Ectodermal cell (in vitro differentiated cells): ENCODE data around the gene C5orf24.
"Not testable (repeated sequence)": the region's sequence is repeated elsewhere in the genome, so short reads cannot be mapped to it uniquely, and the experiment has no call there.

Experiments used
- H3K27ac ChIP-seq: 2 replicates; pipeline ENCODE4 v1.7.0; 2013; ENCODE audit warnings: mild to moderate bottlenecking, low read depth, low read length; ENCODE audit not compliant: insufficient read depth, poor library complexity, severe bottlenecking
- H3K27me3 ChIP-seq: 2 replicates; pipeline ENCODE4 v1.7.0; 2013; ENCODE audit warnings: mild to moderate bottlenecking, low read length; ENCODE audit not compliant: insufficient read depth, control insufficient read depth, poor library complexity, severe bottlenecking
- H3K36me3 ChIP-seq: one replicate; pipeline ENCODE4 v1.7.0; 2013; ENCODE audit warnings: low read length; ENCODE audit not compliant: control insufficient read depth, insufficient read depth
- H3K4me1 ChIP-seq: one replicate; pipeline ENCODE4 v1.7.0; 2013; ENCODE audit warnings: low read length; ENCODE audit not compliant: control insufficient read depth, insufficient read depth
- H3K4me3 ChIP-seq: 2 replicates; pipeline ENCODE4 v1.7.0; 2013; ENCODE audit warnings: low read depth, low read length, control low read depth; ENCODE audit not compliant: insufficient read depth
- H3K9me3 ChIP-seq: 2 replicates; pipeline ENCODE4 v1.7.0; 2013; ENCODE audit warnings: mild to moderate bottlenecking, low read length, moderate library complexity; ENCODE audit not compliant: control insufficient read depth
- WGBS, 2 experiments: methylation state at CpG; one replicate each; pipeline ENCODE4 v1.1.7; 2013; ENCODE audit warnings: missing lambda C conversion rate in 2 of 2; 5-methylcytosine and 5-hydroxymethylcytosine counted together

Gene C5orf24

DNA sequence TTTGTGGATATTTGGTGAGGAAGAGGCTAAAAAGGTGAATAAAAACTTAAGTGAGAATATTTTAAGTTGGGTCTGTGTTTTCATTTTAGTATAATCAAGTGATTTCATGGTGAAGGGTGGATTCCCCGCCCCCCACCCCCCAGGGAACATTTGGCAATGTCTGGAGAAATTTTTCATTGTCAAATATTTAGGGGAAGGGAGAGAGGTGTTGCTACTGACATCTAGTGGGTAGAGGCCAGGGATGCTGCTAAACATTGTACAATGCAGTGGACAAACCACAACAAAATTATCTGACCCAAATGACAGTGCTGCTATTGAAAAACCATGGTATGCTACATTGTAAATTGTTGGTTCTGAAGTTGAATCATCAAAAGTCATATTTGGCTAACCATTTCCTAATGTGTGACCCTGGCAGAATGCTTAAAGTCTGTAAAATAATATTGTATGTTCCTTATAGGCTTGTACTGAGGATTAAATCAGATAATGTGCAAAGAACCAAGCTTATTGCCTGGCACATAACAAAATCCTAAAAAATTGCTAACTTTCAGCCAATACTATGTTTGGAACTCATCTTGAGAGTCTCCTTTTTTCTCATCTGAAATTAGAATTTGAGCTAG lies 5.6 kb downstream of the C5orf24 start:
- Histone ChIP-seq H3K36me3 (peaks cover 15% of the 10 kb centered on the region), H3K27ac (no peak overlapping the region), H3K27me3 (no peaks in the 10 kb centered on the region), H3K4me3 (no peak overlapping the region), H3K9me3 (no peaks in the 10 kb centered on the region), H3K4me1 (no peaks in the 10 kb centered on the region)
- 83 to 95% methylated on average over 1 of the region's 1 CpG for WGBS, 2 experiments

GRCh38 chr5:134856465-134856864 lies 10.7 kb downstream of the C5orf24 start:
- H3K4me1 ChIP-seq, H3K4me3 ChIP-seq, H3K27ac ChIP-seq, H3K9me3 ChIP-seq, H3K27me3 ChIP-seq: not testable (repeated sequence)
- H3K36me3 ChIP-seq, result peaks cover 27% of the 10 kb centered on the region
- WGBS, 2 experiments, result 92 to 98% methylated on average over 5 to 6 of the region's 7 CpGs

- no peaks in the 10 kb centered on the region for H3K9me3 ChIP-seq
- peaks cover 24% of the 10 kb centered on the region for H3K36me3 ChIP-seq
- 91 to 92% methylated on average over 3 of the region's 3 CpGs for WGBS, 2 experiments
- no peak overlapping the region for H3K27ac ChIP-seq
- H3K27me3 ChIP-seq, result no peaks in the 10 kb centered on the region
- no peaks in the 10 kb centered on the region for H3K4me1 ChIP-seq
- no peak overlapping the region for H3K4me3 ChIP-seq
Observed at GRCh38 chr5:134857401-134857800, 11.6 kb downstream of the C5orf24 start.

- Histone ChIP-seq H3K4me1 (no peaks in the 10 kb centered on the region), H3K27ac (no peak overlapping the region), H3K4me3 (no peak overlapping the region), H3K9me3 (no peaks in the 10 kb centered on the region), H3K36me3 (no peaks in the 10 kb centered on the region), H3K27me3 (no peaks in the 10 kb centered on the region)
- WGBS, 2 experiments, result 93 to 98% methylated on average over 1 to 2 of the region's 2 CpGs
Observed at GRCh38 chr5:134864707-134865106, 18.9 kb downstream of the C5orf24 start.

GRCh38 chr5:134873494-134873893 lies 27.7 kb downstream of the C5orf24 start:
- Histone ChIP-seq H3K9me3 (no peaks in the 10 kb centered on the region), H3K4me1 (no peaks in the 10 kb centered on the region), H3K4me3 (no peak overlapping the region), H3K27me3 (no peaks in the 10 kb centered on the region), H3K27ac (no peak overlapping the region), H3K36me3 (no peaks in the 10 kb centered on the region)
- 87 to 92% methylated on average over 5 of the region's 6 CpGs for WGBS, 2 experiments

DNA sequence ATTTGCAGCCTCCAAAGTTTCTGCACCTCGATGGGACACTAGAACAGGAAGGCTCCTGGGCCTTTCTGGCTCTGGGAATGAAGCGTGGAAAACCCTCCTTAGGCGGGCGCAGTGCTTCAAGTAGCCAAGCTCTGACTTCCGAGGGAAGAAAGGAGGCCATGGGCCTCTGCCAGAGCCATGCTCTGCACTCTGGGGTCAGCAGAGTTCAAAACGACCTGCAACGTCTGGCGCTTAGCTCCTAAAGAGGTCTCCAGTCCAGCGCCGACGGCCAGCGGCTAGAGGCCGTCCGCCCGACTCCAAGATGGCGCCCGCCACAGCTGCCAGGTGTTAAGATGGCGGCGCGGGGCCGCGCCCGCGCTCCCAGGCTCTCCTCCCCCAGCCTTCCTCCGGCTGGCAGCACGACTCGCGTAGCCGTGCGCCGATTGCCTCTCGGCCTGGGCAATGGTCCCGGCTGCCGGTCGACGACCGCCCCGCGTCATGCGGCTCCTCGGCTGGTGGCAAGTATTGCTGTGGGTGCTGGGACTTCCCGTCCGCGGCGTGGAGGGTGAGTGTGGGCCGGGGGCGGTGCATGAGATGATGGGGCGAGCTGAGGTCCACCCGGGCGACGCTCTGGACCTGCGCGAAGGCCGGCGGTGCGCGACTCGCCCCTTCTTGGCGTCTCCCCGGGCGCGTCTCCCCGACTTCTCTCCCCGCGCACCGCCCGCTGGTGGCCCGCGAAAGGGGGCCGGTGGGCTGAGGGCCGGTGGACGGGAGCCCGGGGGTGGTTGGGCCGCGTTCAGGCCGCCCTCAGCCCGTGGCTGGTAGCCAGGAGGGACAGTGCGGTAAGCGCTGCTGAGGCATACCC lies 28.4 kb downstream of the C5orf24 start, which contains the start of gene TXNDC15:
TXNDC15 (plus strand) TSS at position 385 of the 844 bp plus-strand sequence; CDS start at position 442, 57 bp downstream.
- no peaks in the 10 kb centered on the region for H3K9me3 ChIP-seq
- H3K4me3 ChIP-seq, result peak within 1 kb of the TSS; percentile 82
- H3K36me3 ChIP-seq, result no peaks in the 10 kb centered on the region
- H3K4me1 ChIP-seq, result no peaks in the 10 kb centered on the region
- H3K27me3 ChIP-seq, result no peaks in the 10 kb centered on the region
- 4% methylated on average over 79 of the region's 79 CpGs for WGBS, 2 experiments
- H3K27ac ChIP-seq, result peak within 1 kb of the TSS; percentile 72

- no peaks in the 10 kb centered on the region for H3K4me1 ChIP-seq
- H3K27me3 ChIP-seq, result no peaks in the 10 kb centered on the region
- peak overlapping the region; percentile 82 for H3K4me3 ChIP-seq
- H3K27ac ChIP-seq, result no peak overlapping the region
- no peaks in the 10 kb centered on the region for H3K9me3 ChIP-seq
- WGBS, 2 experiments, result 22 to 25% methylated on average over 20 of the region's 20 CpGs
- H3K36me3 ChIP-seq, result no peaks in the 10 kb centered on the region
Observed at GRCh38 chr5:134874831-134875655, 29.3 kb downstream of the C5orf24 start.

DNA sequence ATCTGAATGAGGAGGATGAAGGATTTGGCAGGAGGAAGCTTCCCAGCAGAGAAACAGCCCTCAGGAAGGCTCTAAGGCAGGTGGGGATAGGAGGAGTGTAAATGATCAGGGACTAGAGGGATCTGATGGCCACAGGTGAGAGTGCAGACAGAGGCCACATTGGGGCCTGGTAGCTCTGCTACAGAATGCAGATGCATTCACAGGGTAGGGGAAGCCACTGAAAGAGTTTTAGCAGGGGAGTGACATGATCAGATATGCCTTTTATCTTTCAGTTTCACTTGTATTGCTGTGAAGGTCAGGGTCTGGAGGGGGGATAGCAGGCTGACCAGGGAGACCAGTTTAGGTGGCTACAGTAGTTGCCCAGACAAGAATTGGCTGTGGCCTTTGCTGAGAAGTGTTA lies 31.4 kb downstream of the C5orf24 start:
- no peaks in the 10 kb centered on the region for H3K9me3 ChIP-seq
- no peak overlapping the region for H3K4me3 ChIP-seq
- no peaks in the 10 kb centered on the region for H3K4me1 ChIP-seq
- H3K36me3 ChIP-seq, result no peaks in the 10 kb centered on the region
- H3K27ac ChIP-seq, result no peak overlapping the region
- no peaks in the 10 kb centered on the region for H3K27me3 ChIP-seq

- H3K27me3 ChIP-seq, result no peaks in the 10 kb centered on the region
- H3K4me3 ChIP-seq, result no peak overlapping the region
- WGBS, 2 experiments, result 89 to 94% methylated on average over 3 of the region's 3 CpGs
Observed at GRCh38 chr5:134878403-134878802, 32.6 kb downstream of the C5orf24 start.

DNA sequence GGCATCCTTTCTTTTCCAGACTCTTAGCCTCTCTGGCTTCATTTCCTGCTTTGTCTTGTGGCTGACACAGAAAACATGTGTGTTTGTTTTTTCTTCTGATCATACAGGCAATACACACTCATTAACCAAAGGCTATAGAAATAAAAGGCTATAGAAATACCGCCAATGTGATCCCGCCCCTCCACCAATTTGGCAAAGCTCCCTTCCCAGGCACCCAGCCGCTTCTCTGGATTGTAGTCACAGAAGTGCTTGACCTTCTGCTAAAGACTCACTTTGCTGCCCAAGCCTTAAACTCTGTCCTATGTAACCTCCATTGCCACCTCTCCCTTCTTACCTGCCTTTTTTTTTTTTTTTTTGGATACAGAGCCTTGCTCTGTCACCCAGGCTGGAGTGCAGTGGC lies 33.7 kb downstream of the C5orf24 start:
- Histone ChIP-seq H3K4me1 (no peaks in the 10 kb centered on the region), H3K9me3 (no peaks in the 10 kb centered on the region), H3K27ac (no peak overlapping the region), H3K36me3 (no peaks in the 10 kb centered on the region), H3K27me3 (no peaks in the 10 kb centered on the region), H3K4me3 (no peak overlapping the region)
- WGBS, 2 experiments, result 88 to 93% methylated on average over 3 of the region's 3 CpGs

More at GRCh38 chr5:134878403-134878802, 32.6 kb downstream of the C5orf24 start:
- H3K36me3 ChIP-seq, result no peaks in the 10 kb centered on the region
- no peaks in the 10 kb centered on the region for H3K4me1 ChIP-seq
- no peaks in the 10 kb centered on the region for H3K9me3 ChIP-seq
- H3K27ac ChIP-seq, result no peak overlapping the region
